ENCODE results near the gene HOXB3.
A peak's percentile ranks its signal among the peaks of the same experiment; 100 is the strongest.

The HOXB3 gene

GRCh38 chr17:48612456-48612853, 22.4 kb upstream of the HOXB3 start:
- DNase-seq, result no peak

GRCh38 chr17:48611681-48612455, 21.8 kb upstream of the HOXB3 start:
- DNase-seq, result no peak

- no peak for DNase-seq
Measured at GRCh38 chr17:48611213-48611612, 21.2 kb upstream of the HOXB3 start.

GRCh38 chr17:48610282-48611211, 20.5 kb upstream of the HOXB3 start, which contains the start of gene HOXB7:
Gene HOXB7 (minus strand): TSS chr17:48611017. CDS start chr17:48610918, 99 bp downstream.
- DNase-seq, result peak in 1 of 2 donors; percentile 56

- DNase-seq, result no peak
Measured at GRCh38 chr17:48609759-48610281, 19.8 kb upstream of the HOXB3 start.

GRCh38 chr17:48609033-48609432, 19.0 kb upstream of the HOXB3 start:
- no peak for DNase-seq

GRCh38 chr17:48608494-48608834, 18.4 kb upstream of the HOXB3 start:
- no peak for DNase-seq

- no peak for DNase-seq
Measured at GRCh38 chr17:48606892-48607614, 17.0 kb upstream of the HOXB3 start.

GRCh38 chr17:48605991-48606891, 16.2 kb upstream of the HOXB3 start:
- DNase-seq, result no peak

GRCh38 chr17:48605409-48605919, 15.4 kb upstream of the HOXB3 start:
- no peak for DNase-seq

- no peak for DNase-seq
Measured at GRCh38 chr17:48604770-48605329, 14.8 kb upstream of the HOXB3 start, which contains the start of gene HOXB6. Gene HOXB6 (minus strand): TSS chr17:48604986. CDS start chr17:48598150, 6,836 bp downstream.

GRCh38 chr17:48603959-48604769, 14.1 kb upstream of the HOXB3 start:
- DNase-seq, result no peak

GRCh38 chr17:48601539-48602425, 11.7 kb upstream of the HOXB3 start:
- no peak for DNase-seq

- no peak for DNase-seq
Measured at GRCh38 chr17:48601207-48601538, 11.1 kb upstream of the HOXB3 start.

- DNase-seq, result no peak
Measured at GRCh38 chr17:48600244-48601098, 10.4 kb upstream of the HOXB3 start.

- DNase-seq, result no peak
Measured at GRCh38 chr17:48599354-48599753, 9.3 kb upstream of the HOXB3 start.

GRCh38 chr17:48598736-48599135, 8.7 kb upstream of the HOXB3 start:
- DNase-seq, result no peak
